H9 (cell line): ENCODE data around the gene DGKH. TPM values are rescaled to one million over a fixed set of nuclear protein-coding genes. Genes with fewer than 3 reads are reported as not detected.

Experiments used
- DNase-seq: peaks from one replicate; pipeline ENCODE4 v3.0.0-alpha.2; 2017
- H2AFZ ChIP-seq: one replicate; pipeline ENCODE4 v1.6.1; 2013; ENCODE audit warnings: mild to moderate bottlenecking, low read length, control low read depth, moderate library complexity
- H2AK5ac ChIP-seq: 2 replicates; pipeline ENCODE4 v1.6.1; 2013; ENCODE audit warnings: low read length, control low read depth, mixed read lengths; ENCODE audit not compliant: insufficient read length
- H2BK120ac ChIP-seq: one replicate; pipeline ENCODE4 v1.6.1; 2013; ENCODE audit warnings: low read depth, mild to moderate bottlenecking, low read length, control low read depth, inconsistent platforms; ENCODE audit not compliant: poor library complexity, severe bottlenecking
- H2BK12ac ChIP-seq: 2 replicates; pipeline ENCODE4 v1.6.1; 2013; ENCODE audit warnings: low read length, control low read depth, mixed read lengths, low read depth; ENCODE audit not compliant: insufficient read length
- H2BK15ac ChIP-seq: 2 replicates; pipeline ENCODE4 v1.6.1; 2013; ENCODE audit warnings: low read depth, low read length, control low read depth
- H2BK20ac ChIP-seq: one replicate; pipeline ENCODE4 v1.6.1; 2013; ENCODE audit warnings: low read depth, mild to moderate bottlenecking, low read length, control low read depth, inconsistent platforms; ENCODE audit not compliant: poor library complexity, severe bottlenecking
- H2BK5ac ChIP-seq: 2 replicates; pipeline ENCODE4 v1.6.1; 2013; ENCODE audit warnings: low read length, control low read depth, mixed read lengths; ENCODE audit not compliant: insufficient read length
- H3K14ac ChIP-seq: 2 replicates; pipeline ENCODE4 v1.6.1; 2013; ENCODE audit warnings: low read length, control low read depth; ENCODE audit not compliant: insufficient read depth
- H3K18ac ChIP-seq: 2 replicates; pipeline ENCODE4 v1.6.1; 2013; ENCODE audit warnings: low read depth, mild to moderate bottlenecking, mixed read lengths, low read length, control low read depth; ENCODE audit not compliant: insufficient read length
- H3K23ac ChIP-seq: 2 replicates; pipeline ENCODE4 v1.6.1; 2013; ENCODE audit warnings: low read length, control low read depth, mixed read lengths, low read depth; ENCODE audit not compliant: insufficient read length
- H3K23me2 ChIP-seq: 2 replicates; pipeline ENCODE4 v1.6.1; 2013; ENCODE audit warnings: low read depth, mild to moderate bottlenecking, mixed read lengths, low read length, control low read depth; ENCODE audit not compliant: insufficient read length, poor library complexity, severe bottlenecking
- H3K27ac ChIP-seq: 2 replicates; pipeline ENCODE4 v1.5.1; 2013; ENCODE audit warnings: low read length, control low read depth, mixed read lengths, low read depth; ENCODE audit not compliant: insufficient read length
- H3K27me3 ChIP-seq: 2 replicates; pipeline ENCODE4 v1.6.1; 2013; ENCODE audit warnings: low read length, control low read depth, inconsistent platforms; ENCODE audit not compliant: insufficient read depth
- H3K4ac ChIP-seq: 2 replicates; pipeline ENCODE4 v1.6.1; 2013; ENCODE audit warnings: low read depth, mild to moderate bottlenecking, control low read depth, inconsistent platforms, low read length, moderate library complexity
- H3K4me1 ChIP-seq: 2 replicates; pipeline ENCODE4 v1.6.1; 2013; ENCODE audit warnings: low read length, control low read depth, inconsistent platforms; ENCODE audit not compliant: insufficient read depth
- H3K4me2 ChIP-seq: 2 replicates; pipeline ENCODE4 v1.6.1; 2013; ENCODE audit warnings: low read length, control low read depth, mixed read lengths; ENCODE audit not compliant: insufficient read length, insufficient read depth
- H3K56ac ChIP-seq: 2 replicates; pipeline ENCODE4 v1.6.1; 2013; ENCODE audit warnings: low read depth, mild to moderate bottlenecking, mixed read lengths, low read length, control low read depth; ENCODE audit not compliant: insufficient read length
- H3K79me1 ChIP-seq: 2 replicates; pipeline ENCODE4 v1.6.1; 2013; ENCODE audit warnings: low read depth, mild to moderate bottlenecking, moderate library complexity, low read length, control low read depth, inconsistent platforms; ENCODE audit not compliant: insufficient read depth, poor library complexity, severe bottlenecking
- H3K79me2 ChIP-seq: 2 replicates; pipeline ENCODE4 v1.6.1; 2013; ENCODE audit warnings: low read length, control low read depth, inconsistent platforms; ENCODE audit not compliant: insufficient read depth
- H3K9ac ChIP-seq: 2 replicates; pipeline ENCODE4 v1.6.1; 2013; ENCODE audit warnings: low read length, control low read depth, mixed read lengths; ENCODE audit not compliant: insufficient read length; ENCODE audit errors: extremely low read depth
- H3K9me3 ChIP-seq: one replicate; pipeline ENCODE4 v1.6.1; 2013; ENCODE audit warnings: low read depth, low read length, inconsistent platforms; ENCODE audit not compliant: control insufficient read depth
- H3T11ph ChIP-seq: one replicate; pipeline ENCODE4 v1.6.1; 2013; ENCODE audit warnings: mild to moderate bottlenecking, low read length, control low read depth, inconsistent platforms
- H4K20me1 ChIP-seq: one replicate; pipeline ENCODE4 v1.6.1; 2013; ENCODE audit not compliant: control insufficient read depth, insufficient read length, insufficient read depth
- H4K5ac ChIP-seq: 2 replicates; pipeline ENCODE4 v1.6.1; 2013; ENCODE audit warnings: low read depth, mild to moderate bottlenecking, mixed read lengths, low read length, control low read depth; ENCODE audit not compliant: insufficient read length
- H4K8ac ChIP-seq: replicated peaks from 2 replicates; pipeline ENCODE4 v1.6.1; 2013; ENCODE audit warnings: low read length, control low read depth, mixed read lengths, low read depth; ENCODE audit not compliant: insufficient read length
- H4K91ac ChIP-seq: 2 replicates; pipeline ENCODE4 v1.6.1; 2013; ENCODE audit warnings: low read depth, mild to moderate bottlenecking, moderate library complexity, mixed read lengths, low read length, control low read depth; ENCODE audit not compliant: insufficient read length
- H3K27ac Mint-ChIP-seq, 3 experiments: 2 replicates in 2 of 3; 3 replicates in 1 of 3; pipeline ENCODE4 v1.8.0; 2020 to 2021; ENCODE audit warnings: mixed read lengths in 3 of 3, mild to moderate bottlenecking in 1 of 3, moderate library complexity in 1 of 3
- H3K27me3 Mint-ChIP-seq: 2 replicates; pipeline ENCODE4 v1.8.0; 2021; ENCODE audit warnings: low read depth, mild to moderate bottlenecking, moderate library complexity, mixed read lengths
- H3K36me3 Mint-ChIP-seq, 3 experiments: 2 replicates in 2 of 3; 3 replicates in 1 of 3; pipeline ENCODE4 v1.8.0; 2020 to 2021; ENCODE audit warnings: low read depth in 3 of 3, mixed read lengths in 3 of 3; ENCODE audit not compliant: insufficient read depth in 1 of 3
- H3K4me1 Mint-ChIP-seq, 2 experiments: 2 replicates each; pipeline ENCODE4 v1.8.0; 2020; ENCODE audit warnings: mixed read lengths in 2 of 2
- H3K4me3 Mint-ChIP-seq, 2 experiments: 2 replicates in 1 of 2; 3 replicates in 1 of 2; pipeline ENCODE4 v1.8.0; 2020 to 2021; ENCODE audit warnings: mild to moderate bottlenecking in 2 of 2, mixed read lengths in 2 of 2, moderate library complexity in 1 of 2
- H3K9me3 Mint-ChIP-seq, 2 experiments: 2 replicates in 1 of 2; 3 replicates in 1 of 2; pipeline ENCODE4 v1.8.0; 2020; ENCODE audit warnings: mild to moderate bottlenecking in 2 of 2, mixed read lengths in 2 of 2, moderate library complexity in 1 of 2
- total RNA-seq: library from RNA; stranded (reverse); gene quantifications from 2 replicates; pipeline ENCODE4 v1.2.1, GENCODE V29; 2021
- TF ChIP-seq, protein P1 (sequence below): fragments of 200-600 bp; sonication (generic); conservative IDR thresholded peaks from 3 replicates; pipeline ENCODE4 v1.8.0; 2021; ENCODE audit warnings: antibody characterized with exemption, mild to moderate bottlenecking

DGKH gene
- total RNA-seq, 1 experiment from 2014 or later: 8.6 TPM

DNA sequence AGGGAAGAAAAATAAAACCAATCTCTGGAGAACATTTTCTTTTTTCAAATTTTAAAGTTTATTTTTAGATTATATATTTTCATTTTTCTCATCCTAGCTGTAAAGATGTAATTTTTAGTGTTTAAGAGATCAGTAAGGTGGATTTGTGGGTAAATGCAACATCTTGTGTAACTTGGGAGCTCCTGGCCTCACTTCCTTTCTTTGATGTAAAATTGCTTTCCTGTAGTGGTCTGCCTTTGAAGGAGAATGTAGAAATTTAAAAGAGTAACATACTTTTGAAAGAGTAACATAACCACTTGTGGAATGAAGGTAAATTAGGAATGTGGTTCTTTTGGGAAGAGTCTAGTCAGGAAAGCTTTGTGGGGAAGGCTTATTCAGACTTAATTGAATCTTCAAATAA is 127.8 kb downstream of the DGKH start:
- no peak overlapping the region for H2BK5ac ChIP-seq
- no peaks in the 10 kb centered on the region; the same call in 1 of the 2 replicates for H3K4me1 ChIP-seq
- H3K79me2 ChIP-seq: no peaks in the 10 kb centered on the region
- H4K5ac ChIP-seq: no peak overlapping the region
- H4K20me1 ChIP-seq: no peaks in the 10 kb centered on the region
- peaks cover 7 to 20% (median 13%) of the 10 kb centered on the region in 3 experiments for H3K36me3 Mint-ChIP-seq
- peaks cover 2% of the 10 kb centered on the region; the same call in 1 of the 2 replicates for H3K27me3 Mint-ChIP-seq
- no peaks in the 10 kb centered on the region for H3K79me1 ChIP-seq
- H2AFZ ChIP-seq: no peak overlapping the region
- H3K4me1 Mint-ChIP-seq: peaks cover 21 to 24% of the 10 kb centered on the region in 2 experiments
- TF ChIP-seq, protein P1, sequence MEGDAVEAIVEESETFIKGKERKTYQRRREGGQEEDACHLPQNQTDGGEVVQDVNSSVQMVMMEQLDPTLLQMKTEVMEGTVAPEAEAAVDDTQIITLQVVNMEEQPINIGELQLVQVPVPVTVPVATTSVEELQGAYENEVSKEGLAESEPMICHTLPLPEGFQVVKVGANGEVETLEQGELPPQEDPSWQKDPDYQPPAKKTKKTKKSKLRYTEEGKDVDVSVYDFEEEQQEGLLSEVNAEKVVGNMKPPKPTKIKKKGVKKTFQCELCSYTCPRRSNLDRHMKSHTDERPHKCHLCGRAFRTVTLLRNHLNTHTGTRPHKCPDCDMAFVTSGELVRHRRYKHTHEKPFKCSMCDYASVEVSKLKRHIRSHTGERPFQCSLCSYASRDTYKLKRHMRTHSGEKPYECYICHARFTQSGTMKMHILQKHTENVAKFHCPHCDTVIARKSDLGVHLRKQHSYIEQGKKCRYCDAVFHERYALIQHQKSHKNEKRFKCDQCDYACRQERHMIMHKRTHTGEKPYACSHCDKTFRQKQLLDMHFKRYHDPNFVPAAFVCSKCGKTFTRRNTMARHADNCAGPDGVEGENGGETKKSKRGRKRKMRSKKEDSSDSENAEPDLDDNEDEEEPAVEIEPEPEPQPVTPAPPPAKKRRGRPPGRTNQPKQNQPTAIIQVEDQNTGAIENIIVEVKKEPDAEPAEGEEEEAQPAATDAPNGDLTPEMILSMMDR: no peak
- H4K91ac ChIP-seq: no peak overlapping the region
- H2BK12ac ChIP-seq: no peak overlapping the region
- no peak overlapping the region for H3K18ac ChIP-seq
- H3K14ac ChIP-seq: no peak overlapping the region
- H3K56ac ChIP-seq: no peak overlapping the region
- H3K27me3 ChIP-seq: no peaks in the 10 kb centered on the region
- no peak overlapping the region for H3T11ph ChIP-seq
- no peak overlapping the region for H3K9ac ChIP-seq
- H3K23me2 ChIP-seq: no peaks in the 10 kb centered on the region
- no peak overlapping the region for H3K27ac ChIP-seq
- H2BK20ac ChIP-seq: no peak overlapping the region
- H3K4me2 ChIP-seq: no peak overlapping the region
- H2BK120ac ChIP-seq: no peak overlapping the region
- H2BK15ac ChIP-seq: no peak overlapping the region
- peak overlapping the region in 1 of 3 experiments; percentile 73; a peak in 2 of 7 replicates for H3K27ac Mint-ChIP-seq
- DNase-seq: no peak
- no peaks in the 10 kb centered on the region; a peak in 1 of 5 replicates for H3K9me3 Mint-ChIP-seq
- H4K8ac ChIP-seq: no peak overlapping the region
- no peak overlapping the region for H3K23ac ChIP-seq
- H2AK5ac ChIP-seq: no peak overlapping the region
- no peaks in the 10 kb centered on the region for H3K9me3 ChIP-seq
- no peak overlapping the region for H3K4me3 Mint-ChIP-seq
- H3K4ac ChIP-seq: no peak overlapping the region
